Panc1 (cell line): ENCODE results near the gene SOBP. TPM values are rescaled to one million over a fixed set of nuclear protein-coding genes. Genes with fewer than 3 reads are reported as not detected.

Source experiments
- ATAC-seq: fragments of 200-7000 bp; cut with Tn5 transposase; 2 replicates; pipeline ENCODE4 v1.9.1; 2020; ENCODE audit warnings: mild to moderate bottlenecking, moderate library complexity
- BruUV-seq: library from RNA; stranded (reverse); fragments of 400-500 nt; replicated peaks from 2 replicates; lab custom pipeline; 2021; lab: Mats Ljungman, UMichigan
- CTCF ChIA-PET: fragments of 300-600 bp; sonication (Branson Sonifier 250); formaldehyde crosslinking; loops from one replicate; lab custom pipeline; 2022; ENCODE audit warnings: antibody characterized with exemption; lab: Charles Lee
- POLR2A ChIA-PET: fragments of 300-600 bp; sonication (Branson Sonifier 250); formaldehyde crosslinking; loops from one replicate; lab custom pipeline; 2022; ENCODE audit warnings: antibody characterized with exemption; lab: Charles Lee
- DNase-seq: peaks from one replicate; pipeline ENCODE4 v3.0.0-alpha.2; 2010; ENCODE audit warnings: low read depth, low spot score
- H3K27ac ChIP-seq: 2 replicates; pipeline ENCODE4 v1.5.1; 2011; ENCODE audit warnings: mild to moderate bottlenecking, low read length, inconsistent platforms
- H3K27me3 ChIP-seq: fragments of 200-500 bp; sonication (Bioruptor generic); 2 replicates; pipeline ENCODE4 v1.6.0; 2014; ENCODE audit warnings: low read length, inconsistent platforms; ENCODE audit not compliant: control insufficient read depth, insufficient read depth
- H3K36me3 ChIP-seq: fragments of 200-500 bp; sonication (Bioruptor generic); 2 replicates; pipeline ENCODE4 v1.5.1; 2014; ENCODE audit warnings: inconsistent platforms, mild to moderate bottlenecking, low read length, moderate library complexity; ENCODE audit not compliant: control insufficient read depth, insufficient read depth
- H3K4me1 ChIP-seq: 2 replicates; pipeline ENCODE4 v1.5.1; 2011; ENCODE audit warnings: inconsistent platforms, mild to moderate bottlenecking, low read length, moderate library complexity; ENCODE audit not compliant: control insufficient read depth, insufficient read depth
- H3K4me3 ChIP-seq, 2 experiments: 2 replicates each; pipeline ENCODE4 v1.5.1; 2011 to 2012; ENCODE audit warnings: low read depth in 2 of 2, low read length in 2 of 2, mild to moderate bottlenecking in 2 of 2, inconsistent platforms in 1 of 2, moderate library complexity in 1 of 2
- H3K9me3 ChIP-seq: fragments of 200-500 bp; sonication (Bioruptor generic); 2 replicates; pipeline ENCODE4 v1.5.1; 2014; ENCODE audit warnings: low read depth, mild to moderate bottlenecking, inconsistent platforms, low read length, moderate library complexity; ENCODE audit not compliant: control insufficient read depth, insufficient read depth
- POLR2AphosphoS5 ChIP-seq: IDR thresholded peaks from 2 replicates; pipeline ENCODE4 v1.6.1; 2012; ENCODE audit warnings: mild to moderate bottlenecking, low read depth, low read length, moderate library complexity
- SIN3A ChIP-seq: IDR thresholded peaks from 2 replicates; pipeline ENCODE4 v1.6.1; 2012; ENCODE audit warnings: low read depth, mild to moderate bottlenecking, low read length, moderate library complexity, borderline replicate concordance; ENCODE audit not compliant: insufficient read depth
- TCF7L2 ChIP-seq: IDR thresholded peaks from 2 replicates; pipeline ENCODE4 v1.6.1; 2011; ENCODE audit warnings: mild to moderate bottlenecking, low read depth, low read length, inconsistent platforms
- in situ Hi-C: cut with HindIII; loops from 2 replicates; pipeline ENCODE4 v1.10.0; 2016; ENCODE audit warnings: low sequenced_read_pairs, low pct_unique_long_range_greater_than_20kb
- intact Hi-C: fragments of 100-400 bp; cut with micrococcal nuclease; formaldehyde crosslinking; loops from one replicate; pipeline ENCODE4 v1.10.0; 2022; ENCODE audit not compliant: unreplicated experiment
- total RNA-seq: library from RNA; stranded (reverse); gene quantifications from one replicate; pipeline ENCODE4 v1.2.1, GENCODE V29; 2021; ENCODE audit not compliant: unreplicated experiment
- TF ChIP-seq, protein P1 (sequence below): fragments of 450-650 bp; IDR thresholded peaks from 2 replicates; pipeline ENCODE4 v1.5.1; 2017; ENCODE audit warnings: mild to moderate bottlenecking
- TF ChIP-seq, protein P2 (sequence below), 2 experiments: IDR thresholded peaks; 2 replicates each; pipeline ENCODE4 v1.6.1; 2011 to 2012; ENCODE audit warnings: low read depth in 2 of 2, control low read depth in 1 of 2, low read length in 1 of 2, mild to moderate bottlenecking in 1 of 2, moderate library complexity in 1 of 2; ENCODE audit not compliant: insufficient read depth in 1 of 2

SOBP gene
- total RNA-seq, 1 experiment from 2014 or later, result 9.0 TPM

DNA sequence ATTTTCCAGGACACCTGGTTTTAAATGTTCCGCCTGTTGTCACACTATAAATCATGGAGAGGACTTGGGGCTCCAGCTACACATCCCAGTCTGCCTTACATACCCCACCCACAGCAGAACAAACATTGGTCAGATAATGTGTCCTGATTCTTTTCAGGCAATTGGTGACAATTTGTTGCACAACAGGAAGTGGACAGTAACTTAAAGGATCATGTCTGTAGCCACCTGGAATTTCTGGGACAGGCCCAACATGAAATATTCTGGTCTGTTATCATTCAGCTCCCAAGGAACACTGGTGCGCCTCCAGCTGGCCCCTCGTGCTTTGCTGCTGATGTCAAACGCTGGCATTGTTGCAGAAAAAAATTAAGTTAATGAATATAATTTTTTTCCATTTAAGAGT is 117.2 kb downstream of the SOBP start:
- TF ChIP-seq, protein P1, sequence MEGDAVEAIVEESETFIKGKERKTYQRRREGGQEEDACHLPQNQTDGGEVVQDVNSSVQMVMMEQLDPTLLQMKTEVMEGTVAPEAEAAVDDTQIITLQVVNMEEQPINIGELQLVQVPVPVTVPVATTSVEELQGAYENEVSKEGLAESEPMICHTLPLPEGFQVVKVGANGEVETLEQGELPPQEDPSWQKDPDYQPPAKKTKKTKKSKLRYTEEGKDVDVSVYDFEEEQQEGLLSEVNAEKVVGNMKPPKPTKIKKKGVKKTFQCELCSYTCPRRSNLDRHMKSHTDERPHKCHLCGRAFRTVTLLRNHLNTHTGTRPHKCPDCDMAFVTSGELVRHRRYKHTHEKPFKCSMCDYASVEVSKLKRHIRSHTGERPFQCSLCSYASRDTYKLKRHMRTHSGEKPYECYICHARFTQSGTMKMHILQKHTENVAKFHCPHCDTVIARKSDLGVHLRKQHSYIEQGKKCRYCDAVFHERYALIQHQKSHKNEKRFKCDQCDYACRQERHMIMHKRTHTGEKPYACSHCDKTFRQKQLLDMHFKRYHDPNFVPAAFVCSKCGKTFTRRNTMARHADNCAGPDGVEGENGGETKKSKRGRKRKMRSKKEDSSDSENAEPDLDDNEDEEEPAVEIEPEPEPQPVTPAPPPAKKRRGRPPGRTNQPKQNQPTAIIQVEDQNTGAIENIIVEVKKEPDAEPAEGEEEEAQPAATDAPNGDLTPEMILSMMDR, result no peak
- TF ChIP-seq SIN3A, result no peak
- TF ChIP-seq, protein P2, sequence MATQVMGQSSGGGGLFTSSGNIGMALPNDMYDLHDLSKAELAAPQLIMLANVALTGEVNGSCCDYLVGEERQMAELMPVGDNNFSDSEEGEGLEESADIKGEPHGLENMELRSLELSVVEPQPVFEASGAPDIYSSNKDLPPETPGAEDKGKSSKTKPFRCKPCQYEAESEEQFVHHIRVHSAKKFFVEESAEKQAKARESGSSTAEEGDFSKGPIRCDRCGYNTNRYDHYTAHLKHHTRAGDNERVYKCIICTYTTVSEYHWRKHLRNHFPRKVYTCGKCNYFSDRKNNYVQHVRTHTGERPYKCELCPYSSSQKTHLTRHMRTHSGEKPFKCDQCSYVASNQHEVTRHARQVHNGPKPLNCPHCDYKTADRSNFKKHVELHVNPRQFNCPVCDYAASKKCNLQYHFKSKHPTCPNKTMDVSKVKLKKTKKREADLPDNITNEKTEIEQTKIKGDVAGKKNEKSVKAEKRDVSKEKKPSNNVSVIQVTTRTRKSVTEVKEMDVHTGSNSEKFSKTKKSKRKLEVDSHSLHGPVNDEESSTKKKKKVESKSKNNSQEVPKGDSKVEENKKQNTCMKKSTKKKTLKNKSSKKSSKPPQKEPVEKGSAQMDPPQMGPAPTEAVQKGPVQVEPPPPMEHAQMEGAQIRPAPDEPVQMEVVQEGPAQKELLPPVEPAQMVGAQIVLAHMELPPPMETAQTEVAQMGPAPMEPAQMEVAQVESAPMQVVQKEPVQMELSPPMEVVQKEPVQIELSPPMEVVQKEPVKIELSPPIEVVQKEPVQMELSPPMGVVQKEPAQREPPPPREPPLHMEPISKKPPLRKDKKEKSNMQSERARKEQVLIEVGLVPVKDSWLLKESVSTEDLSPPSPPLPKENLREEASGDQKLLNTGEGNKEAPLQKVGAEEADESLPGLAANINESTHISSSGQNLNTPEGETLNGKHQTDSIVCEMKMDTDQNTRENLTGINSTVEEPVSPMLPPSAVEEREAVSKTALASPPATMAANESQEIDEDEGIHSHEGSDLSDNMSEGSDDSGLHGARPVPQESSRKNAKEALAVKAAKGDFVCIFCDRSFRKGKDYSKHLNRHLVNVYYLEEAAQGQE (IDR thresholded peaks at IDR 0.05; ENCODE audit: insufficient read depth in 1 of 2, low read depth in 2 of 2, low read length in 1 of 2), result no peak
- TF ChIP-seq TCF7L2, result no peak
- TF ChIP-seq POLR2AphosphoS5, result no peak
- in situ Hi-C loops (no loop called here), intact Hi-C loops (no loop called here)
- H3K27ac ChIP-seq, result no peak overlapping the region
- H3K36me3 ChIP-seq, result no peaks in the 10 kb centered on the region
- no peaks in the 10 kb centered on the region for H3K4me1 ChIP-seq
- ChIA-PET POLR2A (interaction anchor here (0.5 kb wide), 1 partner anchor 291 kb away, joined by 3 read pairs; no protein-coding TSS in a partner anchor), CTCF (no interaction called here)
- no peak for ATAC-seq
- no peaks in the 10 kb centered on the region for H3K27me3 ChIP-seq
- H3K9me3 ChIP-seq, result no peaks in the 10 kb centered on the region
- no peak for DNase-seq
- H3K4me3 ChIP-seq, result no peak overlapping the region
- no TSS peak for BruUV-seq

DNA sequence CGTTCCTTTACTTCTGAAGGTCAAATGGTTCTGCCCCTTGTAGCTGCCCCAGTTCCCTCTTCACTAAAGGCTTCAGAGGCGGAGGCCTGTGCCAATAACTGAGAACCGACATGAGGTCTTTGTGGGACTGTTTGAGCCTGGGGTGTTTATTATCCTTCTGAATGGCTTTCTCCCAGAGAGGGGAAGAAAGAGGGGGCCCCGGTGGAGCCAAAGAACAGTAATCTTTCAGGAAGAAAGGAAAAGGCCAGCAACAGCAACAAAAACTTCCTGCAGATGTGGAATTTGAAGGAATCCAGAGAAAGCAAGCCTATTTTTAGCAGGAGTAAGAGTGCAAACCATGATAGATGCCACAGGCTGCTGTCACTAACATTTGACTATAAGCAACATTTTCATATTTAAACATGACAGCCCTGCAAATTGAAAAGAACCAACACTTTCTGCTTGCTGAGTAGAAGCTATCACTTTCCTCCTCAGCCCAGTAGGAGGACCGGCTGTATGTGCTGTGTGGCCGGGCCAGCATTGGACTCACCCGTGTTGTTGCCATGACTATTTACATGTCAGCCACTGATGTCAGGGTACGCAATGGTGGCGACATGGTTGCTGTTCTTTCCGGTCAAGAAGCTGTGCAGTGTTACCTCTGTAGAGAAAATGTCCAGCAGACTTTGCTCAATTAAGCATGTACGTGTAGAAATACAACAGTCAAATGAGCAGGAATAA is 121.3 kb downstream of the SOBP start:
- no TSS peak for BruUV-seq
- ATAC-seq (no peak), DNase-seq (no peak)
- ChIA-PET CTCF (no interaction called here), POLR2A (no interaction called here)
- no peaks in the 10 kb centered on the region for H3K36me3 ChIP-seq
- H3K9me3 ChIP-seq, result no peaks in the 10 kb centered on the region
- in situ Hi-C loops, result no loop called here
- no peak overlapping the region for H3K4me3 ChIP-seq
- no peak overlapping the region for H3K27ac ChIP-seq
- TF ChIP-seq TCF7L2 (no peak), POLR2AphosphoS5 (no peak), SIN3A (no peak)
- TF ChIP-seq, protein P2 (IDR thresholded peaks at IDR 0.05; ENCODE audit: insufficient read depth in 1 of 2, low read depth in 2 of 2, low read length in 1 of 2), result no peak
- TF ChIP-seq, protein P1, result no peak
- intact Hi-C loops, result no loop called here
- H3K4me1 ChIP-seq, result no peaks in the 10 kb centered on the region
- H3K27me3 ChIP-seq, result no peaks in the 10 kb centered on the region
